Dermis blood vessel endothelial cell (primary cell): ENCODE results near the gene CEP72. TPM values are rescaled to one million over a fixed set of nuclear protein-coding genes. Genes with fewer than 3 reads are reported as not detected.
"Not testable (repeated sequence)": the region's sequence is repeated elsewhere in the genome, so short reads cannot be mapped to it uniquely, and the experiment has no call there.

Experiments used
- DNase-seq: peaks from one replicate; pipeline ENCODE4 v3.0.0; 2010
- total RNA-seq: library from RNA; depleted of rRNA; stranded (reverse); fragments of >200 nt; gene quantifications from 2 replicates; pipeline ENCODE4 v1.2.3, GENCODE V29; 2014

CEP72 gene, protein sequence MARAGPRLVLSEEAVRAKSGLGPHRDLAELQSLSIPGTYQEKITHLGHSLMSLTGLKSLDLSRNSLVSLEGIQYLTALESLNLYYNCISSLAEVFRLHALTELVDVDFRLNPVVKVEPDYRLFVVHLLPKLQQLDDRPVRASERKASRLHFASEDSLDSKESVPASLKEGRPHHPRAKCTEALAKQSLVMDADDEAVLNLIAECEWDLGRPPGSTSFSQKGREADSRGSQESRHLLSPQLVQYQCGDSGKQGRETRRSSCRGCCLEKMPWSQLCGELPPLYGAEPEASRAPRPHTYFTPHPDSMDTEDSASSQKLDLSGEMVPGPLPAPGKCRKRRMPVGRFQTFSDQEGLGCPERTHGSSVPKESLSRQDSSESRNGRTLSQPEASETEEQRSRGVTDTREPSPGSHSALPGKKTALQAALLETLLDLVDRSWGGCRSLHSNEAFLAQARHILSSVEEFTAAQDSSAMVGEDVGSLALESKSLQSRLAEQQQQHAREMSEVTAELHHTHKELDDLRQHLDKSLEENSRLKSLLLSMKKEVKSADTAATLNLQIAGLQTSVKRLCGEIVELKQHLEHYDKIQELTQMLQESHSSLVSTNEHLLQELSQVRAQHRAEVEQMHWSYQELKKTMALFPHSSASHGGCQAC
- total RNA-seq = 2.9 and 4.7 TPM in 2 replicates

DNA sequence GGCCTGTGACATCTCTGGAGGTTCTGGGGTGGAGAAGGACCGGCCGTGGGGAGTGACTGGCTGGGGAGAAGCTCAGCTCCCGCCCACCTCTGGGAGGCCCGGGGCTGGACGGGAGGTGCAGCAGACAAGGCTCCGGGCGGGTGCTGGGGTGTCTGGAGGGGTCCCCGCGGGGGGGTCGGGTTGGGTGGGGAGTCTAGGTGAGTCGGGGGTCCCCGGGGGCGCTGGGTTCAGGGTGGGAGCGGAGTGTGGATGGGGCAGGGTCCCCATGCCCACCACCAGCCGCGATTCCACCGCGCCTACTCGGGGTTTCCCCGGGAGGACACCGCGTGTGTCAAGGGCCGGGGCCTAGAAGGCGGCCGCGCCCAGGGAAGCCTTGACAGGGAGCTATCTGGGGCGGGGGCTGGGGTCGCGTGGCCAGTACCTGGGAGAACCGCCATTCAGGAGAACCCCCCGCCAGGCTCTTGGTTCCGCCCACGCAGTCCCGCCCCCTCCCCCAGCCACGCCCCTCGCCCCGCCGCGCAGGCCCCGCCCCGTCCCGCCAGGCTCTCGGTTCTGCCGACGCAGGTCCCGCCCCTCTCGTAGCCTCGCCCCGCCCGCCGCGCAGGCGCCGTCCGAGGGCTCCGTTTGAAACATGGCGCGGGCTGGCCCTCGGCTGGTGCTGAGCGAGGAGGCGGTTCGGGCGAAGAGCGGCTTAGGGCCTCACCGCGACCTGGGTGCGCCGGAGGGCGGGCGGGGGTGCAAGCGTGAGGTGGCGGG, at the start of gene CEP72:
Gene CEP72, plus strand, starts transcription at position 610 of the 756 bp plus-strand sequence. Its CDS starts 22 bp downstream, at position 632.
- DNase-seq = peak; percentile 93

DNA sequence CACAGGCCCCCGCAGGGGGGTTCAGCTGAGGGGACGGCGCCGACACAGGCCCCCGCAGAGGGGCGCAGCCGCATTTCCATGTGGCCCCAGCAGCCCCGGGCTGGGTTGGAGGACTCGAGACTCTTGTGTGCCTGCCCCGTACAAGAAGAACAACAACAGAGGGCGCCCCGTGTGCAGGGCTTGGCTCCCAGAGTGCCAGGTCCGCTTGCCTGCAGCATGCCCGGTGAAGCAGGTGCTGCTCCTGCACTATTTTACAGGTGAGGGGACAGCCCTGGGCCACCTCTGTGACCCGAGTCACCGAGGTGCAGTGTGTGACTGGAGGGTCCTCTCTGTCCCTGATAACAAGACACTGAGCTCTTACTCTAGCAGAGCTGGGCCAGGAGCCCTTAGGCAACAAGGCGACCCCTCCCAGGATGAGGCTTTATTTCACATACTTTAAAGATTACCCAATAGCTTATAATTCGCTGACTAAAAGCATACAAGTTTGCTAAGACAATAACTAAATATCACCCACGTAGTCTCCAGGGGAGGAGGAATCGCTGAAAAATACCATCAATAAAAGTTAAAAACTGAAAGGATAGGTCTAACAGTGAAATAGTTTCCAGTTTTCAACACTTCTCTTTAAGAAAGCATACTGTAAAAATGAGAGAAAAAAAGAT, 46.2 kb upstream of the CEP72 start:
- DNase-seq = no peak

DNA sequence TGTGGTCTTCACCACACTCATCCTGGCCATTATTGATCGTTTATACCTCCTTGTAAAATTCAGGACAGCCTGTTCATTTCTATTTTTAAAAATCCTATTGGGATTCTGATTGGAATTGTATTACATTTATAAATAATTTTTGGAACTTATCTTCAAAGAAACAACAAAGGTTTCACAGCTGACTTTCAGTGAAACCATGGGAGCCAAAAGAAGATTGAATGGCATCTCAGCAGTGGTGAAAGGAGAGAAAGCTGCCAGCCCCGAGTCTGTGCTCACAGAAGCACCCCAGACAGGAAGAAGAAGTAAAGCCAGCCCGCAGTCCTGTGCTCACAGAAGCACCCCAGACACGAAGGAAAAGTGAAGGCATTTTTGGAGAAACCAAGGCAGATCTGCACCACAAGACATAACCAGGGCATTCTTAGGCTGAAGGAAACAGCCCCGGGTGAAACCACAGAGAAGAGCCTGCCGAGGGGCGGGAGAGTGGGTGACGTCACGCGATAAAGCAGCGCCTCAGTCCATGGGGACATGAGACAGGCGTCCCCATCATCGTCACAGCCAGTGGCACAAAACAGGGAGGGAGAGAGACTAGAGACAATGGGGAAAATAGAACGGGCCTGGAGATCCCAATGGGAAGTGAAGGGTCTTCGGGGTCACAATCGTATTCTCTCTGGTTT, 45.4 kb upstream of the CEP72 start:
- DNase-seq = no peak

DNA sequence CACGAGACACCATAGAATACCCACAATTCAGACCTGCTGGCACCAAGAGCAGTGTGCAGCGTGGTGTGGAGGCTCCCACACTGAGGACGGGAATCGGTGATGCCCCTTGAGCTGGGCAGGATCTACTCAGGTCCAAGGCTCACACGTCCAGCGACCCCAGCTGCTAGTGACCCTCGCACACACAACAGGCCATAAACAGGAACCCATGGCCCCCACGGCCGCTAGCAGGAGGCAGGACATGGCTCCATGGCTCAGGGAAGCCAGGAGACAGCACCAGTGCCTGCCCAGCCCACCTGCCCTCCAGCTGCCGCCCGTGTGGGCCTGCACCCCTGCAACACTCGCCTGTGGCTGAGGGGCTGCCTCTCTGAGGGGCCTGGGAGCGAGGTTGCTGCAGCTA, 44.5 kb upstream of the CEP72 start:
- no peak for DNase-seq

DNA sequence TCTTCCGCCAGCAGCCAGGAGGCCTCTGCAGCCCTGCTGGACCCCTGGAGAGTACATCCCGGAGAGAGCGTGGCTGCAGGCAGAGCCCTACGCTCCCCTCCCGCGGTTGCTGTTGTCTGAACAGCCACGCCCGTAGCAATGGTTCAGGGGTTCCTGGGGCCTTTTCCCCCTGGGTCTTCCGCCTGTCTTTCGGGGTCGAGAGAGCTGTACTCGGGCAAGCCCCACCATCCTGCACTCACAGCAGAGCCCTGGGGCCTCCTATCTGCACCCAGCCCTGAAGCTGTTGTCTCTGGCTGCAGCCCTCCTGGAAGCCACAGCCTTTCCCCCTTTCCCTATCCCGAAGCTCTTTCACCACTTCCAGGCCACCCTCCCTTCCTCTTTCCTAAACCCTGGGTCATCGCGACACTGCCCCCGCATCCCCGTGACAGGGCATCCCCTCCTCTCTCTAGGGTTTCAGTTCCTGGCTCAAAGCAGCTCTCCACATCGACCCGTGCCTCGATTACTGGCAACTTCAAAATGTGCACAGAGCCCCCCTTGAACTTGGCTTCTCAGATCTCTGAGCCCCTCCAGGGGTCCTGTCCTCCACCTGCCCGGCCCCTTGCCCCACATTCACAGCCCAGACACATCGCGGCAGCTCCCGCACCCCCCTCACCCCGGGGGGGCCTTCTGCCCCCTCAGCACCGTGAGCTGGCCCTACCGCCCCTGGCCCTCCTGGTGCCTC, 43.9 kb upstream of the CEP72 start:
- no peak for DNase-seq

DNA sequence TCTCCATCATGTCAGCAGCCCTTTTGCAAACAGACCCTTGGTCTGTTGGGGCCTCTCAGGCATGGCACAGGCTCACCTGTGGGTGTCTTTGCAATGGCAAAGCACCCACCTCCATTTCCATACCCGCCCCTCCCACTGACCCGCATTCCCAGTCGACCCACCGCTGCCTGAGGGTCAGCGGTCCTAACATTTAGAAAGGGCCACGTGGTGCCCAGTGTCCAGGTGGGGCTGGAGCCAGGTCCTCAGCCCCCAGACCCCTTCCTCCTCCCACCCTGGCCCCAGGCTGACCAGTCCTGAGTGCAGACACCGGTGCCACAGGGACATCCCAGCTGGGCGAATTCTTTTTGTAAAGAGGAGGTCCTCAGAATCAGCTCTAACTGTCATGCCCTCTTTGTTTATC, 43.3 kb upstream of the CEP72 start:
- no peak for DNase-seq

DNA sequence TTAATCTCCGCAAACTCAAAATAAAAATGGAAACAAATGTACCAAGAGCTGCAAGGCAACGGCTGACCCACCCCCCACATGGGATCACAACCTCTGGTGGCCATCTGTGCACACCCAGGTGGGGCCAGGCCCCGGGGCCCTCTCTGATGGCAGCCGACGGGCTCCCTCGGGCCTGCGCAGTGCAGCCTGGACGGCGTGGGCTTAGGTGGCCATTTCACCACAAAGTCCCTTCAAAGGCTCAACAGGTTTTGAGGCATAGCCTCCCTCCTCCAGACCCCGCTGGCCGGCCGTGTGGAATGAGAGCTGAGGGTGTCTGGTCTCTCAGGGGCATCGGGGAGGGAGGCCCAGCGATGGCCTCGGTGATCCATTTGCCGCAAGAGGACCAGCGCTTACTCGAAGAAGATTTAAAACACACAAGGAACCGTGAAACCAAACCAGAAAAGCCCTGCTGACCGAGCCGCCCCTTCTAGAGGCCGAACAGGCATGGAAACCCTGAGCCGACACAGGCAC, 42.7 kb upstream of the CEP72 start:
- no peak for DNase-seq

DNA sequence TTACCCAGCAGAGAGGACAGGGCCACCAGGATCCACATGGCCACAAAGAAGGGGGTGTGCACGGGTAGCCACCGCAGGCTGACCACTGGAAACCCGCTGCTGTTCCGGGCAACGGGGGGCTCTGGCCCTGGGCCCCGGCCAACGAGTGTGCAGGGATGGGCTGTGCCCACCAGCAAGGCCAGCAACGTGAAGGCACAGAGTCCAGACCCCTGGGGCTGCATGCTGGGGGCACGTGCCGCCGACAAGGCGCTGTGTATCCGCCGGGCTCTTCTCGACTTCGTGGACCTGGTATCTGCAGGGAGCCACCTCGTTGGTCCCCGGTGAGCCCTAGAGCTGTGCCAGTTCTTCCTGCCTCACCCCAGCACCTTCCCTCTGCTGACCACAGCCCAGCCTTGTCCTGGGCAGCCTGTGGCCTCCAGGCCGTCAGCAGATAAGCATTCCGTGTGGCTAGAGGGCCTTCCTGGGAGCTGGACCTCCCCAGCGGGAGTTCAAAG, 42.2 kb upstream of the CEP72 start:
- DNase-seq = no peak

DNA sequence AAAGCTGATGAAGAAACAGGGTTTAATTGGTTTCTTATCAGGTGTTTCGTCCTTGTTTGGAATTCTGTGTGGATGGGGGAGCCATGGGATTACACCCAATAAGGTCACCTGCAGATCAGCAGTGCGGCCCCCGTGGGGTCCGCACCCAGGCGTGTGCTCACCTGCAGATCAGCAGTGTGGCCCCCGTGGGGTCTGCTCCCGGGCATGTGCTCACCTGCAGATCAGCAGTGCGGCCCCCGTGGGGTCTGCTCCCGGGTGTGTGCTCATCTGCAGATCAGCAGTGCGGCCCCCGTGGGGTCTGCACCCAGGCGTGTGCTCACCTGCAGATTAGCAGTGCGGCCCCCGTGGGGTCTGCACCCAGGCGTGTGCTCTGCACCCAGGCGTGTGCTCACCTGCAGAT, 41.7 kb upstream of the CEP72 start:
- no peak for DNase-seq

DNA sequence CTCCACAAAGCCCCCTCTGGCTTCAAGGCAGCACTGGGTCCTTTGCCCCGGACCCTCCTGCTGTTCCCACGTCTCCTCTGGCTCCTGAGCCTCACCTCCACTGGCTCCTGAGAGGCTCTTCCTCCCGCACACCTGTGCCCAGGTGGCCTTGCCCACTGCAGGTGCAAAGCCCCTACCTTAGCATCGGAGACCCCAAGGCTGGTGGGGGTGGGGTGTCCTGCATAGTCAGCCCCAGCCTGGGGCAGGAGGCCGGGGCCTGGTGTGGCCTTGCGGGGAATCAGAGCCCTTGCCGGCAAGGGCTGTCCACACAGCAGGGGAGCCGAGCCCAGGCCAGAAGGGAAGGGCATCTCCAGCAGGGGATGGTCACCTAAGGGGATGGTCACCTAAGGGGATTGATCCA, 41.3 kb upstream of the CEP72 start:
- no peak for DNase-seq

DNA sequence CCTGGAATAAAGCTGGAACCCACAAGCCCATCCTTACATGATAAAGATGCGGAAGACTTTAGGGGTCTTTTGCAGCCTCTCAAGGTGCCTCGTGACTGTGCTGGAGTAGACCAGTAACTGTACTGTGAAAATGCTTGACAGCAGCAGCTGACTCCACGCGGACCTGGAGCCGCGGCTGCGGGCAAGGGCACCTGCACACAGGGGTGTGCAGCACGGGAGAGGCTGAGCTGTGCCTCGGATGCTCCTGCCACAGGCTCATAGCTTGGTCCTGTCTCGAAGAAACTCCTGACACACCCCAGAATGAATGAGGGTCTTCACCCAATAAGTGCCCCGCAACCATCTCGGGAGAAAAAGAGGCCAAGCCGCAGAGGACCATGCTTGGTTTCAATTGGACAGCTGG, 40.3 kb upstream of the CEP72 start:
- no peak for DNase-seq

DNA sequence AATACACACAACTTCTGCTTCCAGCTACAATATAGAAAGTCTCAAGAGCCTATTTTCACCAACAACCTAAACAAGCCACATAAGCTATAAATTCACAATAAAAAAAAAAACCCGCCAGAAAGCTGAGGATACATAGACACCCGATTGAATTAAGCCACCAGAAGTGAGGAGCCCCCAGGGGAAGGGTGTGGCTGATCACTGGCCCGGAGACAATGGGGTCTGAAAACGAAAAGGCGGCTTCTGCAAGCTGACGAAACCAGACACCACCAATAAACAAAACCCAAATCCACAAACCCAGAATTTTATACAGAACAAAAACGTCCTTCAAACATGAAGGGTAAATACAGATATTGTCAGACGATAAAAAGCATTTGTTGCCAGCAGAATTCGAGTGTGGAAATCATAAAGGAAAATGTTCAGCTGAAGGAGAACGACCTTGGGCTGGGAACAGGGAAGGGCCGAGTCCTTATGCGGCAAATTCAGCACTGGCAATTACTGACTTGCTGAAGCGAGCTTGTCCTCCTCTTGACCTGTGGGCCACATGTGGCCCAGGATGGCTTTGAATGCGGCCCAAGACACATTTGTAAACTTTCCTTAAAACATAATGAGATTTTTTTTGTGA, 39.6 kb upstream of the CEP72 start:
- DNase-seq = no peak

DNA sequence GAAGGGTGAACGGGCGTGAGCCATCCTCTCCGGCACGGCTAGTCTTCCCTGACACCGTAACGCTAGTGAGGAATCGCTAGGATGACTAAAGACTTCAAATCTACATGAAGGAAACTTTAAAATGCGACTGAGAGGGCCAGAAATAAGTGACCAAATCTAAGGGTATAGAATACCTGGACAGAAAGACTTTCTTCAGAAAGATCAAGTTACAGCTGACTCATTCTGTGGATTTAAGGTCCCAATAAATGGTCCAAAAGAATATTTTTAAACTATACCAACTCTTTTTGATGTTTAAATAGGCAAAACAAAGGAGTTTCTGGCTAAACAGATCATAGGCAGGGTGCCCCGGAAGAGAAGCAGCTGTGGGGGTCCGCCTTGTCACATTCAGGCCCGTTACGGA, 38.9 kb upstream of the CEP72 start:
- no peak for DNase-seq

DNA sequence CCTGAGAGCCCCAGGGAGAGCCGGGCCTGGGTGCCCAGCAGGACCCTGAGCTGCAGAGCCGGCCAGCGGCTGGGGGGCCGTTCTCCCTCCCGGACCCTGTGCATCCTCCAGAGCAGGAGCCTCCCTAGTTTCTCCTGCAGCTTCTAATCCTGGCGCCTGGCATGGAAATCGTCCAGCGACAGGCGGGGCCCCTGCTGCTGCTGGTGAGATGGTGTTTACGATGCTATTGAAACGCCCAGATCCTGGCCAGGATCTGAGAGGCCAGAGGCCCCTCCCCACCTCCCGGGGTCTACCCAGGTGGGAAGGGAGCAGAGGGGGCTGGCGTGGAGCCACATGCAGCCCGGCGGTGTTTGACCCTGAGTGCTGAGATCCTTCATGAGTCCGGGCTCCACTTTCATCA, 38.2 kb upstream of the CEP72 start:
- no peak for DNase-seq

DNA sequence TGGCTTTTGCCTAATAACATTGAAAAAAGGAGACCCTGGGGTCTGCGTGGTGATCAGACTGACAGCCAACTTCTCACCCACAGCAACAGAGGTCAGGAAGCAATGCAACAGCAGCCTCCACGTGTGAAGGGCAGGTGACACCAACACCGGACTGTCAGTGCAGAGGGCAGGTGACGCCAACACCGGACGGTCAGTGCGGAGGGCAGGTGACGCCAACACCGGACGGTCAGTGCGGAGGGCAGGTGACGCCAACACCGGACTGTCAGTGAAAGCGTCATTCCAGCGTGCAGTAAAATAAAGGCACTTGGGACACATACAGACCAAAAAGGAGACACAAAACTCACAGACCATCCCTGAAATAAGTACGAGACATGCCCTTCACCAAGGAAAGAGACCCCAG, 37.2 kb upstream of the CEP72 start:
- no peak for DNase-seq

DNA sequence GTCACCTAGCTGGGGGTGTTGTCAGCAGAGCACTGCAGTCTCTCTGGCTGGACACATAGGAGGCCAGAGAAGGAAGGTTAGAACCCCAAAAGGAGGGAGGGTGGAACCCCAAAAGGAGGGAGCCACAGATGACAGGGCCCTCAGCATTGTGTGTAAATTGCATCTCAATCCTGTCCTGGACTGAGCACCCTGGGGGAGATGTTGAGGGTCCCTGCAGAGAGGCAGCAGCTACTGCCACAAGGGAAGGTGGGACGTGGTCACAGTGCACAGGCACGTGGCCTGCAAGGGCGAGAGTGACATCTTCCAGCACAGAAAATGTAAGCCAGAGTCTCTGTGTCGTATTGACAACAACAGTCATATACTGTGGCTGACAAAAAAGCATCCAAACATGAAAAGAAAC, 36.5 kb upstream of the CEP72 start:
- no peak for DNase-seq

DNA sequence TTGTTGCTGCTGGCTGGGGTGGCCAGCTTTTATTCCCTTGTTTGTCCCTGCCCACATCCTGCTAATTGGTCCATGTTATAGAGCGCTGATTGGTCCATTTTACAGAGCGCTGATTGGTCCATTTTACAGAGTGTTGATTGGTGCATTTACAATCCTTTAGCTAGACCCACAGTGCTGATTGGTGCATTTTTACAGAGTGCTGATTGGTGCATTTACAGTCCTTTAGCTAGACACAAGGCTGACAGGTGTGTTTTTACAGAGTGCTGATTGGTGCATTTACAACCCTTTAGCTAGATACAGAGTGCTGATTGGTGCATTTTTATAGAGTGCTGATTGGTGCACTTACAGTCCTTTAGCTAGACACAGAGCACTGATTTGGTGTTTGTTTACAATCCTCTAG, 34.9 kb upstream of the CEP72 start:
- DNase-seq = not testable (repeated sequence)

DNA sequence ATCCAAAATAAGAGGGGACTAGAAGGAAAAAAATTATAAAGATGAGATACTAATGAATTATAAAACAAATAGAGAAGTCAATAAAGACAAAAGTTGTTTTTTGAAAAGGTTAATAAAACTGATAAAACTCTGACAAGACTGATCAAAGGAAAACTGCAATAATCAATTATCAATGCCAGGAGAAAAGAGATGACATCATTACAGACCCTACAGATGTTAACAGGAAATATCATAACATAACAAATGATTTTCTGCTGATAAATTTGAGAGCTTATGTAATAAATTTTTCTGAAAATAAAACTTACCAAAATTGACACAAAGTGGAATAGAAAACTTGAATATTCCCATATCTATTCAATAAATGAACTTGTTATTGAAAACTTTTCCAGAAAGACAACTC, 34.3 kb upstream of the CEP72 start:
- no peak for DNase-seq

DNA sequence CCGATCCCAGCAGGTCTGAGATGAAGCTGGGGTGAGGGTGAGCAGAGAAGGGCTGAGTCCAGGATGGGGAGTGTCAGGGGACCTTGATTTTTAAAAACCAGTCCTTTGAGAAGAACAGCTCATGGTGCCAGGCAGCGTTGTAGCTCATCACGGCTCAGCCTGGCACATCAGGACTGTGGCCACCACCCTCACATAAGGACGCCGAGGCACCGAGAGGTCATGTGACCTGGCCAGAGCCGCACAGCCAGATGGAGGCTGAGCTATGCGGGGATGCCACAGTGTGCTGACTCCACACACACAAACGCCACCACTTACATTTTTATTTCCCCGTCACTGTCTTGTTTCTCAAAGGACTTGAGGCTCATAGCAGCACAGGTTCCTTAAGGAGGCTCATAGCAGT, 32.9 kb upstream of the CEP72 start:
- no peak for DNase-seq

DNA sequence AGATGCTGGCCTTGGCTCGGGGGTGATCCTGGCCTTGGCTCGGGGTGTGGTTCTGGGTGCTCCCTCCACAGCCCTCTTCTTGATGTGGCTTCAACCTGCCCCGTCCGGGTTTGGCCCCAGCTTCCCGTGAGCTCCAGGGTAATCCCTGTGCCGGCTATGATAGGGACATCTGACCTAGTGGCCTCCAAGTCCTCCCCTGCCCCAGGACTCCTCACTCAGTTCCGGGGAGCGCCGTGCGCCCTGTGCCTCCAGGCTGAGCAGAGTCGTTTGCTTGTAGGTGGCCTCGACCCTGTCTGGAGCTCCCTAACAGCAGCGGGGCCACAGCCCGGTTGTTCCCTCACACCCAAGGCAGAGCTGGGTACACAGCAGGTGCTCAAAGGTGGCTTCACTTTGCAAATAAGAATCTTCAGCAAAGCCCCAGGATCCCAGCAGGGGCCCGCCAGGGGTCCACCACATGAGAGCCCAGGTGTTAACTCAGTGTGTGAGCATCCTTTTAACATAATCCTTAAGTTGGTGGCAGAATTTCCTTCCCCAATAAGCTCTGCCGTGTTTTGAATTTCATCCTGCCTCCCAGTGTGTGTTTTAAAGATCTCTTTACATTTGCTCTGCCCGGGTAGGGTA, 32.3 kb upstream of the CEP72 start:
- DNase-seq = no peak

DNA sequence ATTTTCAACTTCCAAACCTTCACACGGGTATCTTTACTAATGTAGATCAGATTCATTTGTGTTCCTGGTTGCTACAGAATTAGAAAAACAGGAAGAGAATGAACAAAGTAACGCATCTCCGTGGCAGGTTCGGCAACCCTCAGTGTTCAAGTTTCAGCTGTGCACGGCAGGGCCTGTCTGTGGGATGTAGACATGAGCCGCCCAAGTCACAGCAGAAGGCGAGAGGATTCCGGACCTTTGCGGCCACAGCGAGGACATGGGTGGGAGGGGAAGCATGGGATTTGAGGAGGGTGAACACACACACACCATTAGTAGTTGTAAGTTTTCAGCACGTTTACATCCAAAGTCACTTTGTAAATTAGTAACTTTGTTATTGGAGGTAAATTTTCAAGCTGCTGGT, 31.7 kb upstream of the CEP72 start:
- no peak for DNase-seq
